ENCODE results near the gene CRKL.

CRKL gene

GRCh38 chr22:20965104-20965887 is 48.1 kb downstream of the CRKL start:
- no peak for DNase-seq (ENCODE audit: low spot score)
- TF ChIP-seq CTCF (IDR thresholded peaks at IDR 0.05; ENCODE audit: borderline replicate concordance, control extremely low read depth, extremely low read depth, insufficient read depth, missing control alignments) = no peak
- in situ Hi-C loops (cut with MboI; ENCODE audit: low sequenced_read_pairs, unreplicated experiment) = no loop called here

- in situ Hi-C loops (cut with MboI; ENCODE audit: low sequenced_read_pairs, unreplicated experiment) = no loop called here
- no peak for TF ChIP-seq CTCF (IDR thresholded peaks at IDR 0.05; ENCODE audit: borderline replicate concordance, control extremely low read depth, extremely low read depth, insufficient read depth, missing control alignments)
- no peak for DNase-seq (ENCODE audit: low spot score)
Measured at GRCh38 chr22:20965888-20966855, 49.0 kb downstream of the CRKL start.

- TF ChIP-seq CTCF (IDR thresholded peaks at IDR 0.05; ENCODE audit: borderline replicate concordance, control extremely low read depth, extremely low read depth, insufficient read depth, missing control alignments) = no peak
- in situ Hi-C loops (cut with MboI; ENCODE audit: low sequenced_read_pairs, unreplicated experiment) = no loop called here
- DNase-seq (ENCODE audit: low spot score) = no peak
Measured at GRCh38 chr22:20966883-20967696, 49.9 kb downstream of the CRKL start, which contains the start of gene AIFM3. Gene AIFM3 (plus strand): TSS chr22:20967255. CDS start chr22:20967945, 690 bp downstream.

- in situ Hi-C loops (cut with MboI; ENCODE audit: low sequenced_read_pairs, unreplicated experiment) = no loop called here
- DNase-seq (ENCODE audit: low spot score) = no peak
- TF ChIP-seq CTCF (IDR thresholded peaks at IDR 0.05; ENCODE audit: borderline replicate concordance, control extremely low read depth, extremely low read depth, insufficient read depth, missing control alignments) = no peak
Measured at GRCh38 chr22:20967697-20968211, 50.5 kb downstream of the CRKL start.

GRCh38 chr22:20968281-20968977 is 51.2 kb downstream of the CRKL start:
- in situ Hi-C loops (cut with MboI; ENCODE audit: low sequenced_read_pairs, unreplicated experiment) = no loop called here
- no peak for TF ChIP-seq CTCF (IDR thresholded peaks at IDR 0.05; ENCODE audit: borderline replicate concordance, control extremely low read depth, extremely low read depth, insufficient read depth, missing control alignments)
- DNase-seq (ENCODE audit: low spot score) = no peak
